Mesenchymal stem cell (in vitro differentiated cells and primary cell): ENCODE measurements around the gene TRAPPC2B.

Experiments
- DNase-seq: peaks from one replicate; pipeline ENCODE4 v3.0.0-alpha.2; 2013
- H2AFZ ChIP-seq: one replicate; pipeline ENCODE4 v1.6.1; 2013; ENCODE audit warnings: low read depth, mild to moderate bottlenecking, control low read depth, inconsistent platforms, low read length, moderate library complexity
- H2AK5ac ChIP-seq: 2 replicates; pipeline ENCODE4 v1.6.1; 2013; ENCODE audit warnings: low read length, moderate library complexity, mild to moderate bottlenecking, inconsistent platforms; ENCODE audit not compliant: severe bottlenecking
- H2BK120ac ChIP-seq: one replicate; pipeline ENCODE4 v1.6.1; 2013; ENCODE audit warnings: low read depth, mild to moderate bottlenecking, inconsistent platforms, low read length, moderate library complexity
- H2BK12ac ChIP-seq, 2 experiments: one replicate each; pipeline ENCODE4 v1.6.1; 2013; ENCODE audit warnings: inconsistent platforms in 2 of 2, low read length in 2 of 2, mild to moderate bottlenecking in 2 of 2, moderate library complexity in 2 of 2, control low read depth in 1 of 2
- H2BK15ac ChIP-seq: one replicate; pipeline ENCODE4 v1.6.1; 2013; ENCODE audit warnings: mild to moderate bottlenecking, low read depth, inconsistent platforms; ENCODE audit not compliant: poor library complexity, severe bottlenecking
- H2BK5ac ChIP-seq: 2 replicates; pipeline ENCODE4 v1.6.1; 2013; ENCODE audit warnings: low read depth, mild to moderate bottlenecking, low read length, control low read depth, inconsistent platforms; ENCODE audit not compliant: poor library complexity, severe bottlenecking
- H3K14ac ChIP-seq, 2 experiments: one replicate each; pipeline ENCODE4 v1.6.1; 2013; ENCODE audit warnings: inconsistent platforms in 2 of 2, low read length in 2 of 2, control low read depth in 1 of 2, mild to moderate bottlenecking in 1 of 2, moderate library complexity in 1 of 2
- H3K18ac ChIP-seq, 2 experiments: one replicate each; pipeline ENCODE4 v1.6.1; 2013; ENCODE audit warnings: inconsistent platforms in 2 of 2, low read length in 2 of 2, control low read depth in 1 of 2, low read depth in 1 of 2, mild to moderate bottlenecking in 1 of 2
- H3K23ac ChIP-seq, 2 experiments: one replicate each; pipeline ENCODE4 v1.6.1; 2013; ENCODE audit warnings: inconsistent platforms in 2 of 2, low read length in 2 of 2, mild to moderate bottlenecking in 2 of 2, moderate library complexity in 2 of 2, control low read depth in 1 of 2
- H3K27ac ChIP-seq: 2 replicates; pipeline ENCODE4 v1.5.1; 2013; ENCODE audit warnings: mild to moderate bottlenecking, moderate library complexity, low read length, control low read depth, inconsistent platforms; ENCODE audit not compliant: poor library complexity, severe bottlenecking
- H3K27me3 ChIP-seq, 2 experiments: 2 replicates each; pipeline versions ENCODE4 v1.6.1 to v1.7.0; 2013; ENCODE audit warnings: low read length in 2 of 2, mild to moderate bottlenecking in 2 of 2, moderate library complexity in 2 of 2, control low read depth in 1 of 2, inconsistent platforms in 1 of 2; ENCODE audit not compliant: control insufficient read depth in 1 of 2, insufficient read depth in 1 of 2
- H3K36me3 ChIP-seq, 2 experiments: 2 replicates each; pipeline versions ENCODE4 v1.6.1 to v1.7.0; 2013; ENCODE audit warnings: low read length in 2 of 2, control low read depth in 1 of 2, inconsistent platforms in 1 of 2, low read depth in 1 of 2, mild to moderate bottlenecking in 1 of 2; ENCODE audit not compliant: insufficient read depth in 2 of 2, control insufficient read depth in 1 of 2
- H3K4ac ChIP-seq, 2 experiments: one replicate each; pipeline ENCODE4 v1.6.1; 2013; ENCODE audit warnings: inconsistent platforms in 2 of 2, low read length in 2 of 2, mild to moderate bottlenecking in 2 of 2, moderate library complexity in 2 of 2, control low read depth in 1 of 2, low read depth in 1 of 2
- H3K4me1 ChIP-seq: 2 replicates; pipeline ENCODE4 v1.6.1; 2013; ENCODE audit warnings: low read depth, low read length, control low read depth; ENCODE audit not compliant: control insufficient read depth, insufficient read depth
- H3K4me2 ChIP-seq: 2 replicates; pipeline ENCODE4 v1.6.1; 2013; ENCODE audit warnings: low read length, mild to moderate bottlenecking, inconsistent platforms; ENCODE audit not compliant: poor library complexity, severe bottlenecking
- H3K4me3 ChIP-seq, 2 experiments: 2 replicates each; pipeline versions ENCODE4 v1.5.1 to v1.7.0; 2013; ENCODE audit warnings: low read length in 2 of 2, mild to moderate bottlenecking in 2 of 2, control low read depth in 1 of 2, low read depth in 1 of 2; ENCODE audit not compliant: insufficient read depth in 1 of 2
- H3K79me1 ChIP-seq: replicated peaks from 2 replicates; pipeline ENCODE4 v1.6.1; 2013; ENCODE audit warnings: mild to moderate bottlenecking, control low read depth, low read length, inconsistent platforms; ENCODE audit not compliant: poor library complexity, severe bottlenecking
- H3K9ac ChIP-seq: 2 replicates; pipeline ENCODE4 v1.7.0; 2013; ENCODE audit warnings: mild to moderate bottlenecking, low read length, moderate library complexity
- H3K9me3 ChIP-seq: 2 replicates; pipeline ENCODE4 v1.7.0; 2013; ENCODE audit warnings: mild to moderate bottlenecking, low read length; ENCODE audit not compliant: control insufficient read depth
- H4K8ac ChIP-seq: one replicate; pipeline ENCODE4 v1.6.1; 2013; ENCODE audit warnings: inconsistent platforms, mild to moderate bottlenecking, low read length, moderate library complexity
- H4K91ac ChIP-seq: one replicate; pipeline ENCODE4 v1.6.1; 2013; ENCODE audit warnings: mild to moderate bottlenecking, low read length, inconsistent platforms
- WGBS: methylation state at CpG from one replicate; pipeline ENCODE4 v1.1.7; 2013; ENCODE audit warnings: mixed read lengths; 5-methylcytosine and 5-hydroxymethylcytosine counted together

TRAPPC2B gene

GRCh38 chr19:57357406-57357805 lies 5.9 kb upstream of the TRAPPC2B start:
- Histone ChIP-seq H2BK15ac (no peak overlapping the region), H3K27ac (no peak overlapping the region), H3K36me3 (peaks cover 59 to 68% of the 10 kb centered on the region in 2 experiments), H2BK12ac (no peak overlapping the region), H2AFZ (no peak overlapping the region), H3K4me3 (no peak overlapping the region), H3K18ac (no peak overlapping the region), H3K23ac (no peak overlapping the region), H3K4ac (no peak overlapping the region), H3K27me3 (no peaks in the 10 kb centered on the region), H4K91ac (no peak overlapping the region), H3K14ac (no peak overlapping the region), H2BK5ac (no peak overlapping the region), H3K4me1 (peaks cover 7% of the 10 kb centered on the region), H2BK120ac (no peak overlapping the region), H3K4me2 (no peak overlapping the region), H3K9me3 (peaks cover 26% of the 10 kb centered on the region), H4K8ac (no peak overlapping the region), H3K79me1 (peaks cover 50% of the 10 kb centered on the region), H2AK5ac (no peak overlapping the region), H3K9ac (no peak overlapping the region)
- WGBS = 97% methylated on average over 5 of the region's 5 CpGs
- DNase-seq = no peak

GRCh38 chr19:57359300-57359699 lies 4.1 kb upstream of the TRAPPC2B start:
- Histone ChIP-seq H3K4ac (no peak overlapping the region), H3K36me3 (peaks cover 47 to 52% of the 10 kb centered on the region in 2 experiments), H3K9me3 (peaks cover 26% of the 10 kb centered on the region), H3K27me3 (no peaks in the 10 kb centered on the region), H3K79me1 (peaks cover 44% of the 10 kb centered on the region), H2AK5ac (no peak overlapping the region), H2BK5ac (no peak overlapping the region), H4K8ac (no peak overlapping the region), H2BK120ac (no peak overlapping the region), H2BK15ac (no peak overlapping the region), H3K23ac (no peak overlapping the region), H3K4me3 (no peak overlapping the region), H3K14ac (no peak overlapping the region), H3K4me2 (no peak overlapping the region), H3K9ac (no peak overlapping the region), H4K91ac (no peak overlapping the region), H3K4me1 (peaks cover 1% of the 10 kb centered on the region), H2BK12ac (no peak overlapping the region), H3K27ac (no peak overlapping the region), H3K18ac (no peak overlapping the region), H2AFZ (no peak overlapping the region)
- no peak for DNase-seq

GRCh38 chr19:57362419-57362818 lies 932 bp upstream of the TRAPPC2B start:
- WGBS = no CpG with 5 or more reads among the region's 2 CpGs
- Histone ChIP-seq H3K36me3 (peaks cover 16 to 24% of the 10 kb centered on the region in 2 experiments), H3K23ac (no peak overlapping the region), H3K27ac (no peak overlapping the region), H3K4me2 (no peak overlapping the region), H3K14ac (no peak overlapping the region), H2AK5ac (no peak overlapping the region), H3K9ac (peak overlapping the region; percentile 92), H3K4me1 (peaks cover 4% of the 10 kb centered on the region), H4K8ac (peak overlapping the region; percentile 63), H3K18ac (no peak overlapping the region), H3K9me3 (peaks cover 4% of the 10 kb centered on the region), H2BK5ac (no peak overlapping the region), H4K91ac (no peak overlapping the region), H3K27me3 (no peaks in the 10 kb centered on the region), H2AFZ (peak overlapping the region; percentile 60), H3K4me3 (peak overlapping the region in 1 of 2 experiments; percentile 85), H3K4ac (peak overlapping the region in 1 of 2 experiments; percentile 16), H2BK120ac (no peak overlapping the region), H2BK15ac (no peak overlapping the region), H3K79me1 (peaks cover 29% of the 10 kb centered on the region), H2BK12ac (no peak overlapping the region)
- no peak for DNase-seq

DNA sequence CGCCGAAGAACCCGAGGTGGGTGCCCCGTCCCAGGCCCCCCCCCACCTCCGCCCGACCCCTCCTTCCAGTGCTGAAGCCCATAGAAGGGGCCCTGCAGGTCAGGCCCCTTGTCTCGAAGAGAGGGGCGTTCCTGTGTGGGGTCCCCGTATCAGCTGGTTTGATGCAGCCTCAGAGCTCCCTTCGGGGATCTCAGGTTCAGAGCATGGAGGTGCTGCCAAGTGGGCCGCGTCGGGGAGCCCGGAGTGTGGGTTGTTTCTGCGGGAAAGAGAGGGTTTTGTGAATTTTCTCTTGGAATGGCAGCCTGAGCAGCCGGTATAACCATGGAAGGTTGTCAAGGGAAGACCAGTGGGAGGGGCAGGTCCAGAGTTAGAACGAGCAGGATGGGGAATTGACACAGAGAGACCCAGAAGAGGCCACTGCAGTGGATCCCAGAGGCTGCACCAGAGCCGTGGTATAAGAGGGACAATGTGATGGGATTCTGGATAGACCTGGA lies 384 bp downstream of the TRAPPC2B start:
- H2BK120ac ChIP-seq = no peak overlapping the region
- WGBS = 9% methylated on average over 13 of the region's 18 CpGs
- H3K4ac ChIP-seq = peak overlapping the region in 1 of 2 experiments; percentile 19
- H3K23ac ChIP-seq = no peak overlapping the region
- H3K4me1 ChIP-seq = peaks cover 4% of the 10 kb centered on the region
- H3K4me3 ChIP-seq = peak overlapping the region; percentile 68 to 85
- H2BK5ac ChIP-seq = no peak overlapping the region
- H3K9ac ChIP-seq = peak overlapping the region; percentile 92
- no peaks in the 10 kb centered on the region for H3K9me3 ChIP-seq
- H2BK12ac ChIP-seq = no peak overlapping the region
- no peak overlapping the region for H2AFZ ChIP-seq
- no peak overlapping the region for H3K14ac ChIP-seq
- no peak overlapping the region for H2BK15ac ChIP-seq
- H3K27me3 ChIP-seq = no peaks in the 10 kb centered on the region
- no peak overlapping the region for H4K91ac ChIP-seq
- peaks cover 8 to 18% of the 10 kb centered on the region in 2 experiments for H3K36me3 ChIP-seq
- peak overlapping the region; percentile 5 for H3K27ac ChIP-seq
- DNase-seq = peak; percentile 53
- no peak overlapping the region for H2AK5ac ChIP-seq
- H4K8ac ChIP-seq = peak overlapping the region; percentile 54
- peak overlapping the region; percentile 21 to 49 for H3K18ac ChIP-seq
- peak overlapping the region; percentile 81 for H3K4me2 ChIP-seq
- H3K79me1 ChIP-seq = peaks cover 25% of the 10 kb centered on the region
